ENCODE data around the gene ZBTB8OS. TPM values are rescaled to one million over a fixed set of nuclear protein-coding genes. Genes with fewer than 3 reads are reported as not detected.
A peak's percentile ranks its signal among the peaks of the same experiment; 100 is the strongest.

The ZBTB8OS gene
- total RNA-seq, 3 donors from 2014 or later: 40.4 to 45.4 (median 40.9) TPM

GRCh38 chr1:32627596-32628162, 22.7 kb downstream of the ZBTB8OS start:
- ATAC-seq (peak; percentile 45), DNase-seq (peak in 1 of 3 donors; percentile 8)
- Histone ChIP-seq H3K9me3 (no peaks in the 10 kb centered on the region), H3K4me3 (no peak overlapping the region), H3K4me1 (ENCODE audit: low read depth) (no peaks in the 10 kb centered on the region), H3K36me3 (ENCODE audit: low read depth) (no peaks in the 10 kb centered on the region)
- intact Hi-C loops (cut with DNase I, micrococcal nuclease): no loop called here
- TF ChIP-seq CTCF (IDR thresholded peaks at IDR 0.05): no peak

- DNase-seq: no peak
- Histone ChIP-seq H3K4me1 (ENCODE audit: low read depth) (no peaks in the 10 kb centered on the region), H3K9me3 (no peaks in the 10 kb centered on the region), H3K36me3 (ENCODE audit: low read depth) (no peaks in the 10 kb centered on the region), H3K4me3 (no peak overlapping the region)
- intact Hi-C loops (cut with DNase I, micrococcal nuclease): no loop called here
- no peak for ATAC-seq
- no peak for TF ChIP-seq CTCF (IDR thresholded peaks at IDR 0.05)
These were observed 24.2 kb downstream of the ZBTB8OS start for GRCh38 chr1:32626176-32626575.

GRCh38 chr1:32623775-32624174, 26.6 kb downstream of the ZBTB8OS start:
- no peaks in the 10 kb centered on the region for H3K9me3 ChIP-seq
- ATAC-seq (no peak), DNase-seq (no peak)
- H3K4me1 ChIP-seq (ENCODE audit: low read depth): no peaks in the 10 kb centered on the region
- intact Hi-C loops (cut with DNase I, micrococcal nuclease): no loop called here
- TF ChIP-seq CTCF (IDR thresholded peaks at IDR 0.05): no peak
- no peak overlapping the region for H3K4me3 ChIP-seq
- no peaks in the 10 kb centered on the region for H3K36me3 ChIP-seq (ENCODE audit: low read depth)

GRCh38 chr1:32622806-32623681, 27.3 kb downstream of the ZBTB8OS start:
- H3K4me3 ChIP-seq: no peak overlapping the region

GRCh38 chr1:32622205-32622604, 28.1 kb downstream of the ZBTB8OS start:
- intact Hi-C loops (cut with DNase I, micrococcal nuclease): no loop called here
- ATAC-seq (no peak), DNase-seq (no peak)
- no peak for TF ChIP-seq CTCF (IDR thresholded peaks at IDR 0.05)
- no peaks in the 10 kb centered on the region for H3K4me1 ChIP-seq (ENCODE audit: low read depth)
- H3K9me3 ChIP-seq: no peaks in the 10 kb centered on the region
- no peak overlapping the region for H3K4me3 ChIP-seq
- H3K36me3 ChIP-seq (ENCODE audit: low read depth): no peaks in the 10 kb centered on the region

More at GRCh38 chr1:32622806-32623681, 27.3 kb downstream of the ZBTB8OS start:
- H3K36me3 ChIP-seq (ENCODE audit: low read depth): no peaks in the 10 kb centered on the region
- ATAC-seq: no peak
- no peak for DNase-seq
- no peaks in the 10 kb centered on the region for H3K4me1 ChIP-seq (ENCODE audit: low read depth)
- TF ChIP-seq CTCF (IDR thresholded peaks at IDR 0.05): no peak
- no peaks in the 10 kb centered on the region for H3K9me3 ChIP-seq
- intact Hi-C loops (cut with DNase I, micrococcal nuclease): no loop called here

Measured in mucosa of descending colon (tissue), 3 donors.